Measurements from ENCODE around the gene PRPSAP1.
"Not testable (repeated sequence)": the region's sequence is repeated elsewhere in the genome, so short reads cannot be mapped to it uniquely, and the experiment has no call there.

Gene PRPSAP1

GRCh38 chr17:76357597-76358158 is 4.0 kb upstream of the PRPSAP1 start:
- DNase-seq, result no peak

- no peak for DNase-seq
Measured at GRCh38 chr17:76356803-76357456, 3.2 kb upstream of the PRPSAP1 start.

- DNase-seq, result no peak
Measured at GRCh38 chr17:76354747-76355310, 1.1 kb upstream of the PRPSAP1 start.

GRCh38 chr17:76354317-76354729 is 607 bp upstream of the PRPSAP1 start:
- DNase-seq, result no peak

GRCh38 chr17:76353004-76353598 is 615 bp downstream of the PRPSAP1 start:
- DNase-seq, result no peak

- no peak for DNase-seq
Measured at GRCh38 chr17:76351526-76352071, 2.1 kb downstream of the PRPSAP1 start.

- DNase-seq, result no peak
Measured at GRCh38 chr17:76350463-76350862, 3.3 kb downstream of the PRPSAP1 start.

- DNase-seq, result not testable (repeated sequence)
Measured at GRCh38 chr17:76346936-76347335, 6.8 kb downstream of the PRPSAP1 start.

- no peak for DNase-seq
Measured at GRCh38 chr17:76345377-76345974, 8.2 kb downstream of the PRPSAP1 start.

GRCh38 chr17:76343106-76343505 is 10.6 kb downstream of the PRPSAP1 start:
- DNase-seq, result no peak

GRCh38 chr17:76341301-76341700 is 12.4 kb downstream of the PRPSAP1 start:
- DNase-seq, result no peak

GRCh38 chr17:76337413-76337777 is 16.3 kb downstream of the PRPSAP1 start:
- DNase-seq, result no peak

GRCh38 chr17:76336756-76337412 is 16.8 kb downstream of the PRPSAP1 start:
- no peak for DNase-seq

- no peak for DNase-seq
Measured at GRCh38 chr17:76335716-76336381, 17.9 kb downstream of the PRPSAP1 start.

- DNase-seq, result no peak
Measured at GRCh38 chr17:76333673-76334505, 19.8 kb downstream of the PRPSAP1 start.

GRCh38 chr17:76331083-76331482 is 22.6 kb downstream of the PRPSAP1 start:
- no peak for DNase-seq

GRCh38 chr17:76329664-76330063 is 24.1 kb downstream of the PRPSAP1 start:
- DNase-seq, result no peak

- DNase-seq, result no peak
Measured at GRCh38 chr17:76327696-76328095, 26.0 kb downstream of the PRPSAP1 start.

- DNase-seq, result no peak
Measured at GRCh38 chr17:76326306-76326705, 27.4 kb downstream of the PRPSAP1 start.

GRCh38 chr17:76318586-76318985 is 35.1 kb downstream of the PRPSAP1 start:
- no peak for DNase-seq

- DNase-seq, result no peak
Measured at GRCh38 chr17:76317535-76317934, 36.2 kb downstream of the PRPSAP1 start.
